Neural progenitor cell (in vitro differentiated cells): ENCODE measurements around the gene ZDHHC4.

Experiments
- CTCF ChIP-seq: fragments of 200-600 bp; sonication (generic); IDR thresholded peaks from 2 replicates; pipeline ENCODE4 v1.5.1; 2017; ENCODE audit warnings: antibody characterized with exemption, mild to moderate bottlenecking
- EZH2 ChIP-seq: fragments of 200-600 bp; sonication (generic); IDR thresholded peaks from 2 replicates; pipeline ENCODE4 v1.6.1; 2017; ENCODE audit warnings: antibody characterized with exemption, mild to moderate bottlenecking, moderate library complexity
- EZH2phosphoT487 ChIP-seq: fragments of 200-600 bp; sonication (generic); IDR thresholded peaks from 2 replicates; pipeline ENCODE4 v1.6.1; 2017; ENCODE audit warnings: antibody characterized with exemption

GRCh38 chr7:6634021-6634420, 56.8 kb downstream of the ZDHHC4 start:
- no peak for TF ChIP-seq CTCF
- no peak for TF ChIP-seq EZH2
- no peak for TF ChIP-seq EZH2phosphoT487
